NCI-H1694 treated with DMSO at 0.1 percent for 48 hours (cell line): ENCODE data around the gene WDR18.

ENCODE experiments used
- DNase-seq: peaks from one replicate; lab custom pipeline; 2025; lab: John Stamatoyannopoulos, UW

WDR18 gene

DNA sequence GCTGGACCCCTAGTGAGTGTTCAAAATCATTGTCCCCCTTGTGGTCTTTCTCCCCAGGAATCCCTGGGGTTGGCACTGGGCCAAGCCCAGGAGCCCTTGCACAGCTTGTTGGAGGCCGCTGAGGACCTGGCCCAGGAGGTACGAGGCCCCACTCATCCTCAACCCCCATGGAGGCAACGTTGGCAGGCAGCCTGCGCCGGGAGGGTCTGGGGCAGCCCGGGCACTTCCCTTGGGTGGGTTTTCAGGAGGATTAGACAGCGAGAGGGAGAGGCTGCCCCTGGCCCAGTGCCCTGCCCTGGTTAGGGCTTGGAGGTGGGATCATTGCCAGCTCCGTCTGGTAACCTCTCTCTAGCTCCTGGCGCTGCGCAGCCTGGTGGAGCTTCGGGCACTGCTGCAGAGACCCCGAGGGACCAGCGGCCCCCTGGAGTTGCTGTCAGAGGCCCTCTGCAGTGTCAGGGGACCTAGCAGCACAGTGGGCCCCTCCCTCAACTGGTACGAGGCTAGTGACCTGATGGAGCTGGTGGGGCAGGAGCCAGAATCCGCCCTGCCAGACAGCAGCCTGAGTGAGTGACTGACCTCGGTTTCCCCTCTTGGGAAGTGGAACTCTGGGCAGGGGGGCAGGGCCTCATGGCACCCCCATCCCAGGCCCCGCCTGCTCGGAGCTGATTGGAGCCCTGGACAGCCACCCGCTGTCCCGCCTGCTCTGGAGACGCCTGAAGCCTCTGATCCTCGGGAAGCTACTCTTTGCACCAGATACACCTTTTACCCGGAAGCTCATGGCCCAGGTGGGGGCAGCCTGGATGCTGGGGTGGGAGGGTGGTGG, 58.8 kb downstream of the WDR18 start:
- peak; percentile 60 for DNase-seq
